NCI-H1417 treated with DMSO at 0.1 percent for 48 hours (cell line): ENCODE measurements around the gene ZSCAN26.

Source experiments
- DNase-seq: peaks from one replicate; lab custom pipeline; 2025; lab: John Stamatoyannopoulos, UW

Gene ZSCAN26

DNA sequence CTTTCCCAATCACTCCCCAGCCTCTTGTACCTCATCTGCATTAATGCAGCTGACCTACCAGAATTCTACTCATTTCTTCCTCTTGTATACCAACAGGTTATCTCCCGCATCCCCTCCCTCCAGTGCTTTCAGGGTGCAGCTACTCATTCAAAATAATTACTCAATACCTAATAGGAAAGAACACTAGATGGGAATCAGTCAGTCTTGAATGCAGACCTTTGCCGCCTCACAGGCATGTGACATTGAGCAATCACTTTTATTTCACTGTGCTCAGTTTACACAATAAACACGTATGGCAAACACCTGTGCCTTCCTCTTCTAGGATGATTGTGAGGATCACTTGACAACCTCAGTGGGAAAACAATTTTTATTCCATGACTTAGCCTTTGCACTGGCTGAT lies 55.7 kb downstream of the ZSCAN26 start:
- DNase-seq: no peak

- no peak for DNase-seq
Measured at GRCh38 chr6:28323813-28324424, 57.0 kb downstream of the ZSCAN26 start.

- no peak for DNase-seq
Measured at GRCh38 chr6:28326371-28326948, 59.5 kb downstream of the ZSCAN26 start.
